ENCODE measurements around the gene VPS13D.

Gene VPS13D

GRCh38 chr1:12229835-12230548, at the start of gene VPS13D:
Gene VPS13D (plus strand): TSS chr1:12230030. CDS start chr1:12234267, 4,237 bp downstream.
- DNase-seq (ENCODE audit: low read depth in 1 of 2, low spot score in 1 of 2) = peak; percentile 71 to 82

- no peak for DNase-seq (ENCODE audit: low read depth in 1 of 2, low spot score in 1 of 2)
These were observed 49.5 kb upstream of the VPS13D start for GRCh38 chr1:12180315-12180714.

- DNase-seq (ENCODE audit: low read depth in 1 of 2, low spot score in 1 of 2) = no peak
These were observed 48.9 kb upstream of the VPS13D start for GRCh38 chr1:12180903-12181302.

GRCh38 chr1:12181568-12181967, 48.3 kb upstream of the VPS13D start:
- no peak for DNase-seq (ENCODE audit: low read depth in 1 of 2, low spot score in 1 of 2)

- DNase-seq (ENCODE audit: low read depth in 1 of 2, low spot score in 1 of 2) = no peak
These were observed 47.3 kb upstream of the VPS13D start for GRCh38 chr1:12182410-12182984.

GRCh38 chr1:12183095-12183794, 46.6 kb upstream of the VPS13D start:
- no peak for DNase-seq (ENCODE audit: low read depth in 1 of 2, low spot score in 1 of 2)

GRCh38 chr1:12184008-12184681, 45.7 kb upstream of the VPS13D start:
- no peak for DNase-seq (ENCODE audit: low read depth in 1 of 2, low spot score in 1 of 2)

GRCh38 chr1:12185036-12185917, 44.6 kb upstream of the VPS13D start:
- DNase-seq (ENCODE audit: low read depth in 1 of 2, low spot score in 1 of 2) = no peak

- DNase-seq (ENCODE audit: low read depth in 1 of 2, low spot score in 1 of 2) = no peak
These were observed 43.7 kb upstream of the VPS13D start for GRCh38 chr1:12185918-12186678.

- DNase-seq (ENCODE audit: low read depth in 1 of 2, low spot score in 1 of 2) = no peak
These were observed 43.2 kb upstream of the VPS13D start for GRCh38 chr1:12186679-12186985.

GRCh38 chr1:12188115-12188514, 41.7 kb upstream of the VPS13D start:
- DNase-seq (ENCODE audit: low read depth in 1 of 2, low spot score in 1 of 2) = no peak

GRCh38 chr1:12188657-12189327, 41.0 kb upstream of the VPS13D start:
- no peak for DNase-seq (ENCODE audit: low read depth in 1 of 2, low spot score in 1 of 2)

- DNase-seq (ENCODE audit: low read depth in 1 of 2, low spot score in 1 of 2) = no peak
These were observed 40.5 kb upstream of the VPS13D start for GRCh38 chr1:12189328-12189682.

GRCh38 chr1:12191242-12192032, 38.4 kb upstream of the VPS13D start:
- no peak for DNase-seq (ENCODE audit: low read depth in 1 of 2, low spot score in 1 of 2)

GRCh38 chr1:12194666-12195216, 35.1 kb upstream of the VPS13D start:
- DNase-seq (ENCODE audit: low read depth in 1 of 2, low spot score in 1 of 2) = no peak

- no peak for DNase-seq (ENCODE audit: low read depth in 1 of 2, low spot score in 1 of 2)
These were observed 34.4 kb upstream of the VPS13D start for GRCh38 chr1:12195416-12195815.

- no peak for DNase-seq (ENCODE audit: low read depth in 1 of 2, low spot score in 1 of 2)
These were observed 33.0 kb upstream of the VPS13D start for GRCh38 chr1:12196641-12197482.

- DNase-seq (ENCODE audit: low read depth in 1 of 2, low spot score in 1 of 2) = no peak
These were observed 32.3 kb upstream of the VPS13D start for GRCh38 chr1:12197483-12197880.
